ENCODE measurements around the gene DIPK1A. TPM values are rescaled to one million over a fixed set of nuclear protein-coding genes. Genes with fewer than 3 reads are reported as not detected.

The DIPK1A gene
- total RNA-seq, 1 experiment from 2014 or later, result 4.8 TPM

- H3K27me3 Mint-ChIP-seq (ENCODE audit: low read depth), result peaks cover 14% of the 10 kb centered on the region
- peaks cover 13% of the 10 kb centered on the region for H3K4me1 Mint-ChIP-seq
- no peak for DNase-seq (ENCODE audit: low spot score)
- H3K36me3 Mint-ChIP-seq, result no peaks in the 10 kb centered on the region
- ChIA-PET POLR2A (no interaction called here), CTCF (no interaction called here)
- H3K9me3 Mint-ChIP-seq, result no peaks in the 10 kb centered on the region
- H3K4me3 Mint-ChIP-seq, result no peak overlapping the region
- no peak for ATAC-seq
- no peak for TF ChIP-seq FOXK1 (CRISPR knock-in tag; IDR thresholded peaks at IDR 0.05)
- TF ChIP-seq FOXP4 (CRISPR knock-in tag; IDR thresholded peaks at IDR 0.05), result no peak
- TF ChIP-seq ZNF532 (CRISPR knock-in tag; IDR thresholded peaks at IDR 0.05; ENCODE audit: borderline replicate concordance), result no peak
- TF ChIP-seq E2F4 (CRISPR knock-in tag; IDR thresholded peaks at IDR 0.05; ENCODE audit: borderline replicate concordance, low read depth), result no peak
- TF ChIP-seq GTF2I (CRISPR knock-in tag; conservative IDR thresholded peaks at IDR 0.05), result no peak
- TF ChIP-seq E2F1 (CRISPR knock-in tag; IDR thresholded peaks at IDR 0.05), result no peak
- H3K27ac Mint-ChIP-seq, result no peak overlapping the region
These were observed 3.7 kb upstream of the DIPK1A start for GRCh38 chr1:92964998-92965397.

- H3K9me3 Mint-ChIP-seq, result no peaks in the 10 kb centered on the region
- H3K27ac Mint-ChIP-seq, result no peak overlapping the region
- TF ChIP-seq ZNF317 (CRISPR knock-in tag; IDR thresholded peaks at IDR 0.05; ENCODE audit: borderline replicate concordance, low read depth) (no peak), NR1H2 (CRISPR knock-in tag; IDR thresholded peaks at IDR 0.05) (no peak), E2F1 (CRISPR knock-in tag; IDR thresholded peaks at IDR 0.05) (no peak), GTF2I (CRISPR knock-in tag; conservative IDR thresholded peaks at IDR 0.05) (no peak), CREB1 (CRISPR knock-in tag; IDR thresholded peaks at IDR 0.05) (no peak), CDX4 (CRISPR knock-in tag; IDR thresholded peaks at IDR 0.05; ENCODE audit: borderline replicate concordance) (no peak), RORB (CRISPR knock-in tag; IDR thresholded peaks at IDR 0.05) (no peak), MAX (CRISPR knock-in tag; IDR thresholded peaks at IDR 0.05) (no peak)
- DNase-seq (ENCODE audit: low spot score), result no peak
- no peak for ATAC-seq
- ChIA-PET POLR2A (no interaction called here), CTCF (no interaction called here)
- H3K4me1 Mint-ChIP-seq, result peaks cover 14% of the 10 kb centered on the region
- H3K4me3 Mint-ChIP-seq, result no peak overlapping the region
- peaks cover 9% of the 10 kb centered on the region for H3K27me3 Mint-ChIP-seq (ENCODE audit: low read depth)
- H3K36me3 Mint-ChIP-seq, result no peaks in the 10 kb centered on the region
These were observed 3.1 kb upstream of the DIPK1A start for GRCh38 chr1:92964316-92964715.
